ELR (cell line): ENCODE measurements around the gene B3GALT6.
A peak's percentile ranks its signal among the peaks of the same experiment; 100 is the strongest.

ENCODE experiments used
- DNase-seq: peaks from one replicate; pipeline ENCODE4 v3.0.0-alpha.2; 2015; ENCODE audit warnings: low read depth

Gene B3GALT6

DNA sequence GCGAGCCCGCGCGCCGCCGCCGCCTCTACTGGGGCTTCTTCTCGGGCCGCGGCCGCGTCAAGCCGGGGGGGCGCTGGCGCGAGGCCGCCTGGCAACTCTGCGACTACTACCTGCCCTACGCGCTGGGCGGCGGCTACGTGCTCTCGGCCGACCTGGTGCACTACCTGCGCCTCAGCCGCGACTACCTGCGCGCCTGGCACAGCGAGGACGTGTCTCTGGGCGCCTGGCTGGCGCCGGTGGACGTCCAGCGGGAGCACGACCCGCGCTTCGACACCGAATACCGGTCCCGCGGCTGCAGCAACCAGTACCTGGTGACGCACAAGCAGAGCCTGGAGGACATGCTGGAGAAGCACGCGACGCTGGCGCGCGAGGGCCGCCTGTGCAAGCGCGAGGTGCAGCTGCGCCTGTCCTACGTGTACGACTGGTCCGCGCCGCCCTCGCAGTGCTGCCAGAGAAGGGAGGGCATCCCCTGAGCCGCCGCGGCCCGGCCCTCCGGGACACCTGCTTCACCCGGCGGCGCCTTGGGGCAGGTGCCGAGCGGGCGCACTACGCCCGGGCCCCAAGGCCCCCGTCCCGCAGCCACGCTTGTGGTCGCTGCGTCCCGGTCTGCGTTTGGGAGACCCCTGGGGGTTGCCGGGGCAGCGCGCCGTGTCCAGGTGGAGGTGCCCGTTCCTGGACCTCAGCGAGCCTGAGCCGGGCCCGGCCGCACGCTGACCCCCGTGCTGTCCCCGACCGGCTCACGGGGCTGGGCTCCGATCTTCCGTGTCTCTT, 944 bp downstream of the B3GALT6 start:
- no peak for DNase-seq

GRCh38 chr1:1233567-1233892, 1.5 kb downstream of the B3GALT6 start:
- DNase-seq, result no peak

DNA sequence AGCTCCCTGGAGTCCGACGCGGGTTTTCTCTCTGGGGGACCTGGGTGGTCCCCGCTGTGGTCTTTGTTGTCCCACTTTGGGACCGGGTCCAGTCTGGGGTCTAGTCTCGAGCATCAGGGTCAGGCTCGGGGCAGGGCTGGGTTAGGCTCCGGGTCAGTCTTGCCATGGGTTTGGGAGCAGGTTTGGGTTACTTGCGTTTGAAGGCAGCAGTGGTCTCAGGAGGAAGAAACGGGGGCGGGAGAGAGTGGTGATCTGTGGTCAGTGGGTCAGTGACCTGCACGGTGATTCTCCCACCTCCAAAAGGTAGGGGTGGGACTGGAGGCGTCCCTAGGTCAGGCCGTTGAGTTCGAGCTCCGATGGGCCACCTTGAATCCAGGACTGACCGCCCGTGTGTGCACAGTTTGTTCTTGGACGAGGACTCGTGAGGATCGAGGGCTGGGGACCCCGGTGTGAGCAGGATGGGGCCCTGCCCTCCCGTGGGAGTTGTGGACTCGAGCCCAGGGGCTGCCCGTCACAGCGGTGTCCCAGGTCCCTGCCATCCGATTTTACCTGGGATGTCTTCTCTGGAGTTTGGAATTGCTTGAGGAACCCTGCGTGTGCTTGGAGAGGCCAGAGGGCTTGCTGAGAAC, 2.3 kb downstream of the B3GALT6 start:
- no peak for DNase-seq

DNA sequence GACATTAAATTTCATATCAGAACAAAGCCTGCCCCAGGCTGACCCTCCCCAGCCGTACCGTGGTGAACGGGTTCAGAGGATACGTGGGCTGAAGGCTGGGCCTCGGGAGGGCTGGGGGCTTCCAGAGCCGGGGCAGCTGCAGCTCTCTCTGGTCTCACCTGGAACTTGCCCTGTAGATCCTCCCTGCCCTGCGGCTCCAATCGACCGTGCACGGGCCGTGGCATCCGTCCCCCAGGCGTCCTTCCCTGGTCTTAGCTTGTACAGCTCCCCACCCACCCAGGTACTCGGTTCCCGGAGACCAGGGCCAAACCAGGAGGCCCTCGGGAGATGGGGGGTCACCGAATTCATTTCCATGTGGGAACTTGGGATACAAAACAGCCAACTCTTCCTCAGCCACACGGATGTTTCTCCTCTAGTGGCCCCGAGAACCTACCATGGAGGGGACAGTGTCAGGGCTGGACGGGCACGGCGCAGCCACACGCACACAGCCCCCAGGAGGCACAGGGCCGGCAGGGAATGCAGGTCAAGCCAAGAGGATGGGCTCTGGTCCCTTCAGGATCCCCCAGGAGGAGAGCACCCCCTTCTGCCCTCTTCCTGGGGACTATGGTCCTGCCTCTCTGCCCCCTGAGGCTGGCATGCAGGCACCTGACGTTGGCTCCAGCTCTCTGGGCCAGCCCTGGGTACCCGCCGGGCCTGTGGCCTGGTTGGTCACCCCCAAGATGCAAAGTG, 3.1 kb downstream of the B3GALT6 start:
- no peak for DNase-seq

GRCh38 chr1:1236176-1236763, 4.2 kb downstream of the B3GALT6 start:
- DNase-seq, result no peak

DNA sequence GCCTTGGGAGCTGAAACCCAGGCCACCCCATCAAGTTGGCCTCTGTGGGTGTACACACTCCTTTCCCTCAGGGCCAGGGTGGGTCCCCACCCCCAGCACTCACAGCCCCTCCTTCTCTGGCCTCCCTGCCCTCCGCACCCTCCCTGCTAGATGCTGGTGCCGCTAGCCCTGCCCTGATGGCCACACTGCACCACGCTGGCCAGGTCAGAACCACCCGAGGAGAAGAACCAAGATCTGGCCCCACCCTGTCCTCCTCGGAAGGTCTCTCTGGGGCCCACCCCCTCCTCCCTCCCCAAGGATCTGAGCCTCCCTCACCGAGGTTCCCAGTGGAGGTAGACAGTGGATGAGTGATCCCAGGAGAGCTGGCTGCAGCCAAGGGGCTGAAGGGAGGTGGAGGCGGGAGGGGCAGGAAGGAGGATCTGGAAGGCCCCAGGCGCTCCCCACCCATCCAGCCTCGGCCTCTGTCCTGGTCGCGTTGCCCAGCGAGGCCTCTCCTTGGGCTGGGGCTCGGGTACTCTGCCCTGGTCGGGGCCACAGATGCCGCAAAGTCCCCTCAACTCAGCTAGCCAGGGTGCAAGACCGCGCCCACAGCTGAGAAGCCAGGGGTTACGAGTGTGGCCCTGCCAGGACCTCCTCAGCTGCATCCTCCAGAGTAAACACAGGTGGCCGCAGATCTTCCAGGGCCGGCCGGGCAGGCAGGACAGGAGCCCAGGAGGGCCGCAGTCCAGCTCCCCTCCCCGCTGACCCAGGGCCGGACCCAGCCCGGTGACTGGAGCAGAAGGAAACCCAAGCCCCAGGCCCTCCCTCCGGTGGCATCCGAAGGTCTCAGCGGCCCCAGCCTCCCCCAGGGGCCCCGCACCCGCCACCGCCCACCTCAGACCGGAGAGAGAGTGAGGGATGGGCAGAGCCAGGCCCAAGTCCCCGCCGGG, 5.2 kb downstream of the B3GALT6 start:
- DNase-seq, result no peak

- DNase-seq, result no peak
Measured at GRCh38 chr1:1237874-1238701, 6.1 kb downstream of the B3GALT6 start.

DNA sequence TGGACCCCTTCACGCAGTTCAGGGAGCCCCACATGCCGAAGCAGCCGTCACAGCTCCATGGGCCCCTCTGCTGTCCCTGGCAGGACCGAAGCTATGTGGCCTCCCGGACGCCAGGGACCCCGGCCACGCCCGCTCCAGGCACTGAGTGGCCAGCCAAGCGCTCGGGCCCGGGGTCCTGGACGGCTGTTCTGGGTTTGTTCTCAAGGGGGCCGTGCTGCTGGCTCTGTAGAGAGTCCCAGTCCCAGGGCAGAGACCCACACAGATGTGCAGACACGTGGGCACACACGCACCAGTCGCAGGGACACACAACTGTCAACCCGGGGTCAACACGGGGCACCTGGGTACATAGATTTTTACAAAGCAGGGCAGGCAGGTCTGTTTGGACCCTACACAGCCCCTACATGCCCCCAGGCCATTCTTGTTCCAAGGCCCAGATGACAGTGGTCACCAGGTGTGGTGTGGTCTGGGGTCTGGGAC, 6.7 kb downstream of the B3GALT6 start:
- no peak for DNase-seq

GRCh38 chr1:1239227-1239613, 7.2 kb downstream of the B3GALT6 start:
- no peak for DNase-seq

DNA sequence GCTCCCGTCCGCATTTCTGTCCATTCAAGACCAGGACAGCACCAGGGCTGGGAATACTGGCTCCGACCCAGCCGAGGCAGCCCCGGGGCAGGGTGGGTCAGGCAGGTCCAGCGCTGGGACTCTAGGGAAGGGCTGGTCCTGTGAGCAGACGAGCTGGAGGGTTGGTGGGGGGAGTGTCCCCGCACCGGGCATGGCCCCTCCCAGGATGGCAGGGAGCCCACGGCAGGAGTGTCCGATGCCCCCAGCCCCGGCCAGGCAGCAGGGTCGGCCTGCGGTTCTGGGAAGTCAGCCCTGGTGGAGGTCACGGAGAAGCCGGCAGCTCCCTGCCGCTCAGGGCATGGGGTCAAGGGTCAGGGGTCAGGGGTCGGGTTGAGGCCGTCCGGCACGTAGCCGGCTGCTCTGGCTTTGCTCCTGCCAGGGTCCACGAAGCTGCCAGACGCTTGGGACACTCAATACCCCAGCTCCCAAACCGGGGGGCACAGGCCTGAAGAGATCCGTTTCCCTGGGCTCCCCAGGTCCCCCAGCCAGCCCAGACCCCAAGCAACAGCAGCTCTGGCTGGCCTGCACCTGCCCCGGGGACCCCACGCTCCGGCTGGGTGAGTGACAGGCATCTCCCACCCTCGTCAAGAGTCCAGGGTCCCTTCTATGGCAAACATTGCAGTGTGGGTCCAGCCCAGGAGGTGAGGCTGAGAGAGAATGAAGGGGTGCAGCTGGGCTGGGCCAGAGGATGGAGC, 7.7 kb downstream of the B3GALT6 start:
- DNase-seq, result no peak

DNA sequence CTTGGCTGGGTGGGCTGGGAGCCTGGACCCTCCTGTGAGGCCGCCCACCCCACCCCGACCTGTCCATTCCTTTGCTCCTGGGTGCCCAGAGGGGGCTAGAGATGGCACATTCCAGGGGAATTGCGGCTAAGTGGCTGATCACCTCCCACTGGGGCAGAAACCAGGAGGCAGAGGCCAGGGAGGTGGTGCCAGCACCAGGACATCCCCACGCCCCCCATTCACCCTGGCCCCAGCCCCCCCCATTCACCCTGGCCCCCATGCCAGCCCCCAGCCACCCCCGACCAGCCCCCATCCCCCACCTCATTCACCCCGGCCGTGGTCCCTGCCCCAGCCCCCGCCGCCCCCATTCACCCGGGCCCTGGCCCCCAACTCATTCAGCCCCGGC, 8.3 kb downstream of the B3GALT6 start:
- no peak for DNase-seq

DNA sequence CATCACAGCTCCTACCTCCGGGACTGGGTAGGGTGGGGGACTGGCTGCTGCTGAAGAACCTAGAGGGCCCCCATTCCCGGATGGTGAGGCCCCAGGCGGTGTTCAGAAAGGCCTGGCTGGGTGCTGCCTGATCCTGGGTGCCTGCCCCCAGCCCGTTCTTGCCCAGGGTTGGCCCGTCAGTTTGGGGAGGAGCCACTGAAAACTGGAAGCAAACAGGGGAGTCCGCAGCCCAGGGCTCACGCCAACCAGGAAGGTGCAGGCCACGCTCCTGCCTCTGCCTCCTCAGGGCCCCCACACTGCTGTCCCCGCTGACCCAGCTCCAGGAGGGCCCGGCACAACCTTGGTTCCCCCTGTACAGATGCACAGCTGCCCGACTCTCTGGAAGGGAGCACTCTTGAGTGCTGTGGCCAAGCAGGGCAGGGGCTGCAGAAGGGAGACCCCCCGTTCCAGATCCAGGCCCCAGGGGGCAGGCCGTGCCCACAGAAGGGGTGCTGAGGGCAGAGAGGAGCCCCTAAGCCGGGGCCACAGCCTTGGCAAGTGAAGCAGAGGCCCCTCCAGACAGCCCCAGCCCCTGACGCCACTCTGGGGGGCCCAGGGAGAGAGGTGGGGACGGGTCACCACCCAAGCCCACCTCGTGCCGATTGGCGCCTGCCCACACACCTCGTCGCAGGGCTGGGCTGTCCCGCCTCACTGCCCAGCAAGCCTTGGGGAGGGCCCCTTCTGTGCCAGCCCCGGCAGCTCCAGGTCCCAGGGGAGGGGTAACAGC, 9.0 kb downstream of the B3GALT6 start:
- DNase-seq, result peak; percentile 20

GRCh38 chr1:1241588-1242219, 9.7 kb downstream of the B3GALT6 start:
- no peak for DNase-seq

DNA sequence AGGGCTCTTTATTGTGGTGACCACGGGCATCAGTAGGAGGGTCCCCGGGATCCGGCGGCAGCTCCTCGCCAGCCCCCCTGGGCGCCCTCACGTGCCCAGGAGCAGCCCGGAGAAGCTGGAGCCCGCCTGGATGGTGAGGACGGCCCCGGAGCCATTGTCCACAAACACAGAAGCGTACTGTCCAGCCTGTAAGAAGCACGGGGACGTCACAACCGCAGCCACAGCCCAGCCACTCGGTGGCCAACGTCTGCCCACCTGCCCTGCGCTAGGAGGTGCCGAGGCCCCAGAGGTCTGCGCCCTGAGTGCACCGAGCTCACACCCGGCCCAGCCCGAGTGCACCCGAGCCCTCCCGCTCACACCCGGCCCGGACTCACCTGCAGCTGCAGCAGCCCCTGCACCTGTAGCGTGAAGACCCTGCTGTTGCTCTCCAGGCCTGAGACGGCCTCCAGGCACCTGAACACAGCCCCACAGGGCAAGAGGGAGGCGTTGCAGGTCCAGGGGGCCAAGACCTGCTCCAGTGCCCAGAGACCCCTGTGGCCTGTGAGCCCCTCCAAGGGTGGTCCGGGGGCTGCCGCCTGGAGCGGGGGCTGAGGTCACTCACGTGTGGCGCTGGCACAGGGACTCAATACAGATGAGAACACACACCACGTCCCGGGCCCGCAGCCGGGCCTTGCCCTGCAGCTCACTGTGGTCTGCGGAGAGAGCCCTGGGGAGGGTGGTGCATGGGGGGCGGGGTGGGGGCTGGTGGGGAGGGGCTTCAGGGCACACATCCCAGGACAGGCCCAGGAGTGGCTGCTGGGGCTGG, 10.6 kb downstream of the B3GALT6 start:
- DNase-seq, result no peak

DNA sequence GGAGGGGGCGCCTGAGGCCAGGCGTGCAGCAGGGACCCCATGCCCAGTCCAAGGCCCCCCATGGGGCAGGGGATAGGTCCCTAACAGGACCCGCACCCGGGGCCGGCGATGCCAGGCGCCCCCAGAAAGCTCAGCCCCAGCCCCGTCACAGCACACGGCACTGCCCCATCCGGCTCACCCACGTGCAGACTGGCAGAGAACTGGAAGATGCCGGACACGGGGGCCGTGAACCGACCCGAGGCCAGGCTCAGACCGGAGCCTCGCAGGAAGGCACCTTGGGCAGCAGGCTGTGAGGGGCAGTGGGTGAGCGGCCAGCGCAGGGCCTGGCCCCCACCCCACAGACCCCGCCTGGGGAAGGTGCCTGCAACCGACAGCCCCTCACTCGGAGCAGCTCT, 11.2 kb downstream of the B3GALT6 start:
- no peak for DNase-seq

GRCh38 chr1:1243807-1244191, 11.8 kb downstream of the B3GALT6 start:
- DNase-seq, result no peak

GRCh38 chr1:1244192-1244811, 12.3 kb downstream of the B3GALT6 start:
- DNase-seq, result no peak
